Thyroid gland (tissue), 4 donors: ENCODE data around the gene ZNF280B.

ENCODE experiments used
- CTCF ChIP-seq, 6 experiments: fragments of 200-600 bp in 3 of 6; fragments of 450-650 bp in 3 of 6; sonication (generic) in 3 of 6; IDR thresholded peaks; one replicate each; pipeline ENCODE4 v1.5.1; 2016 to 2019; ENCODE audit warnings: antibody characterized with exemption in 6 of 6, mild to moderate bottlenecking in 2 of 6, inconsistent platforms in 1 of 6, moderate library complexity in 1 of 6
- POLR2A ChIP-seq, 2 donors: fragments of 450-650 bp; IDR thresholded peaks; one replicate each; pipeline ENCODE4 v1.6.1; 2017; ENCODE audit warnings: antibody characterized with exemption in 2 of 2, mild to moderate bottlenecking in 2 of 2, moderate library complexity in 1 of 2

DNA sequence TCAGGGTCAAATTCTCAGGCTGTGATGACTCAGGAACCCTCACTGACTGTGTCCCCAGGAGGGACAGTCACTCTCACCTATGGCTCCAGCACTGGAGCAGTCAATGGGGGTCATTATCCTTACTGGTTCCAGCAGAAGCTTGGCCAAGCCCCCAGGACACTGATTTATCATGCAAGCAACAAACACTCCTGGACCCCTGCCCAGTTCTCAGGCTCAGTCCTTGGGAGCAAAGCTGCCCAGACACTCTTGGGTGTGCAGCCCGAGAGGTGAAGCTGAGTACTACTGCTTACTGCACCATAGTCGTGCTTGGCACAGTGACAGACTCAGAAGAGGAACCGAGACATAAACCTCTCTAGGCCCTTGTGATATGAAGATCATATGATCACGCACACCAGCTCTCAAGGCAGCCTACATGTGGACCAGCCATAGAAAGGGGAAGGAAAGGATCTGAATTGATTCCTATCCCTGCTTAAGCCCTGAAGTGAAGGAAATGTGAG, 58.2 kb downstream of the ZNF280B start:
- TF ChIP-seq CTCF (IDR thresholded peaks at IDR 0.05) (no peak), POLR2A (IDR thresholded peaks at IDR 0.05) (no peak)
